Activated CD4-positive, alpha-beta memory T cell treated with anti-CD3 and anti-CD28 coated beads, Interleukin-2, amount 10 ng/mL, durations not matched to agents 7 days and 5 days (primary cell): ENCODE measurements around the gene RFFL. TPM values are rescaled to one million over a fixed set of nuclear protein-coding genes. Genes with fewer than 3 reads are reported as not detected.

Experiments
- total RNA-seq, 2 experiments: library from RNA; stranded (reverse); gene quantifications; one replicate each; pipeline ENCODE4 v1.2.3, GENCODE V29; 2021

The RFFL gene
- total RNA-seq, 2 experiments from 2014 or later = 47.3 to 53.9 TPM

Other genes with a start within 250 kb of the RFFL start
- 1 to 10 TPM; 1.5 to 1.9 TPM for gene CCT6B, start 102.2 kb downstream of the RFFL start, total RNA-seq
- gene ZNF830, start 102.2 kb downstream of the RFFL start, total RNA-seq = 10 to 100 TPM; 25.2 to 25.4 TPM
- gene LIG3, start 83.2 kb downstream of the RFFL start, total RNA-seq = 10 to 100 TPM; 35.0 to 38.3 TPM
- gene RAD51D, start 56.2 kb upstream of the RFFL start, total RNA-seq = 10 to 100 TPM; 25.6 to 25.9 TPM
- gene FNDC8, start 57.9 kb upstream of the RFFL start, total RNA-seq = not detected
- gene NLE1, start 78.6 kb upstream of the RFFL start, total RNA-seq = 10 to 100 TPM; 13.4 to 14.0 TPM
- under 1 TPM; 0.18 to 0.25 TPM for gene UNC45B, start 84.1 kb upstream of the RFFL start, total RNA-seq
- not detected for gene SLC35G3, start 130.7 kb upstream of the RFFL start, total RNA-seq
- gene SLFN5, start 179.4 kb upstream of the RFFL start, total RNA-seq = 100 to 1,000 TPM; 231 to 240 TPM